ENCODE measurements around the gene TM9SF1.

- no peak for TF ChIP-seq POLR2A (IDR thresholded peaks at IDR 0.05)
- TF ChIP-seq EP300 (IDR thresholded peaks at IDR 0.05) = no peak
- no peak for TF ChIP-seq CTCF (IDR thresholded peaks at IDR 0.05)
These were observed 44.2 kb downstream of the TM9SF1 start for GRCh38 chr14:24150993-24151392.

Measured in sigmoid colon (tissue), 4 donors.